ENCODE results near the gene GNGT2.

GNGT2 gene

GRCh38 chr17:49162866-49163265 lies 47.5 kb downstream of the GNGT2 start:
- DNase-seq: no peak

DNA sequence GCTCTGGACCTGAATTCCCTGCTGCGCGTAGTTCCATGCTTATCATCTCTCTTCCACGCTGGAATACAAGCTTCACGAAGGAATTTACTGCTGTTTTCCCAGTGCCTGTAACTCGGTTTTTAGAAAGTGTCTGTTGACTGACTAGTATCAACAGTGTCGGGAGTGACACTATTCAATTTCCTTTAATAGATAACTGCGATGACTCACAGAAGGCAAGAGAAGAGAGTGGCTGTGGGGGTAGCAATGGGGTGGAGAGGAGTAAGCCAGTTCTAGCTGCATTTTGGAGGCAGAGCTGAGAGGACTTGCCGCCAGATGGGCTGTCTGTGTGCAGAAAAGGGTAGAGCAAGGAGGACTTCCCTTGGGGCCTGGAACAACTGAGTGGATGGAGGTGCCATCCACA lies 52.6 kb downstream of the GNGT2 start:
- DNase-seq: no peak

DNA sequence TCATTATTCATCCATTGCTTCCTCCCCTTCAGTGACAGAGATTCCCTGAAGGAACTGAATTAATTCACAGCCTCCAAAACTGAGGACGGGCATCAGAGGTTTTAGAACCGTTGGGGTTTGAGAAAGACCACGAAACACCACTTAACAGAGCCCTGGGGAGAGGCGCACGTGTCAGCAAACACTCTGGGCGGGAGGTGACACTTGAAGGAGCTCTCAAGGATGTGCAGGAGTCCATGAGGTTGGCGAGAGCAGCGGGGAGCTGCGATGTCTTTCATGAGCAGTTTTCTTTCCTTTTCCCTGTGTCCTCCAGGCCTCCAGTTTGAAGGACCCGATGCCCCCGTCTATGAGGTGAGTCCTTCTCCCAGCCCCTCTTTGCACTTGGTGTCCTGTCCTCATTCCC lies 54.1 kb downstream of the GNGT2 start:
- DNase-seq: no peak

Data from NCI-H2081 treated with DMSO at 0.1 percent for 48 hours (cell line).